Activated CD8-positive, alpha-beta memory T cell treated with anti-CD3 and anti-CD28 coated beads, Interleukin-2, amount 50 U/mL, for 24 hours (primary cell): ENCODE results near the gene PLPP4.

Experiments
- DNase-seq: peaks from one replicate; pipeline ENCODE4 v3.0.0-alpha.2; 2020; ENCODE audit errors: extremely low read depth

Gene PLPP4

DNA sequence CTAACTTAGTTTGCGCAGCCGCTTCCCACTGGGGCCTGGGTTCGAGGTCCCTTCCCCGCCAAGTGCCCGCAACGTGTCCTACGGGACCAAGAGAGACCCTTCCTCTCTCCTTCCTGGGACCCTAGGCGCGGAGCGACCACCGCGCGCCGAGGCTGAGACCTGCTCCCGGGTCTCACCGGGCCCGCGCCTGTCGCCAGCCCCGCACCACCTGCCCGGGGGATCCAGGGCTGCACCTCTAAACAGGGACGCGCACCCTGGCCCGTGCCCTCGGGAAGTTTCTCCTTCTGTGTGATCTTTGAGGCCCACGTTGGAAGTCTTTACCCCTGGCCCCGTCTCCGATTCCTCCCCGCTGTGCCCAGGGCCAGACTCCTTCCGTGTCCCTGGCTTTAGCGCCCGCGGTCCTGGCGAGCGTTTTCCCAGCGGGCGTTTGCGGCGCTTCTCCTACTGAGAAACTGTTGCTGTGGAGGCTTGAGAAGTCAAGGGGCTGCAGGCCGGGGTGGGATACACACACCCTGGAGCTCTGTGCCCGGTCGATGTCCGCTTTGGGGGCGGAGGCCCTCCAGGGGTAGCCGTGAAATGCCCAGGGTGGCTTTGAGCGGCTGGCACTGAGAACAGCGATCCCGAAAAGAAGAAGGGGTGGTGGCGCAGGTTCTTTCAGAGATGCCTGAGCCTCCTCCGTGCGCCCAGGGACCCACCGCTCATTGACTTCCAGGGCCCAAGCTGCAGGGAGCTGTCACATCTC lies 575 bp downstream of the PLPP4 start:
- DNase-seq, result no peak

DNA sequence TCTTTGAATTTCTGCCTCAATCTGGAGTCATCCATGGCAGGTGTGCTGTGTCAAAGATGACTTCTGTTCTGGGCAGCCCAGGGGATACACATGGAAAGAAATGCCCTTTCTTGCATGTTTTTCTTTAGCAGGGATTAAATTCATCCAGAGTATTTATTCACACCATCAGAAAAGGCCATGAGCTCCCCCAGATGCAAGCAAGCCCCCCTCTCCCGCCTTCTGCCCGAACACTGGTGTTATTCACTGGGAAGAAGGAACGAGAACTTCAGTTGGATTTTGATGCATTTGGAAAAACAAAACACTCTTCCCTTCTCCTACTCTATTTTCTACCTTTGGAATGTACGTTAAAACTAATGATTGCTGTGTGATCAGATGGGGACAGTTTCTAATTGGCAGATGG lies 1.4 kb downstream of the PLPP4 start:
- no peak for DNase-seq

DNA sequence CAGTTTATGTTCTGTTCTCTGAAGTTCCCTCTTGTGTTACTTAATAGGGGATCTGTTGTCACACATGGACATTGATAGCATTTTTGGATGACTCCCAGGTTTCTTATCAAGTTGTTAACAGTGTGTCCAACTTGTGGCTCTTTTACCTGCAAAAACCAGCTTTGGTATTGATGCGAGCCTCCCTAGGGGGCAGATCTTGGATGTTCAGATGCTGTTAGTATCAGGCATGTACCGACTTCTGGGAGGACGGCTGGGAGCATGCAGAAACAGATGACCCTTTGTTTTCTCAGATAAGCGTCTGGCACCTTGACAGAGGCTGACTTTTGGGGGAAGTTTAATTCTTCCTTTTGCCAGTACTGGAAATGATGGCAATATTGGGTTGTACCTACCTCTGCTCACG lies 2.2 kb downstream of the PLPP4 start:
- DNase-seq, result no peak

DNA sequence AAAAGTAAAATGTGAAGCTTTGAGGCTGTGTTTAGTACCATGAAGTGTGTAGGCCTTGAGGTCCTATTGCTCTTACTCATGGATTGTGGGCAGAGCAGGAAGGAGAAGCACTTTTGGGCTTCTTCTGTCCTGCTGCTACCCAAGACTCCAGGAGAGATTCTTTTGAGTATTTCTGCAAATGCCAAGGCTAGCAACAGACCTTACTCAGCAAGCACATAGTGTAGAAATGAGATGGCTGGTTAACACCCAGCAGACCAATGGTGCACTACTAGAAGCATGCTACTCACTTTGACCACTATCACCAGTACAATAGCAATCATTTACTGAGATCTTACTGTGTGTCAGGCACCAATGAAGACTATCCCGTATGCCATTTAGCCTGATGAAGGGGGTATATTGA lies 3.2 kb downstream of the PLPP4 start:
- DNase-seq, result no peak

DNA sequence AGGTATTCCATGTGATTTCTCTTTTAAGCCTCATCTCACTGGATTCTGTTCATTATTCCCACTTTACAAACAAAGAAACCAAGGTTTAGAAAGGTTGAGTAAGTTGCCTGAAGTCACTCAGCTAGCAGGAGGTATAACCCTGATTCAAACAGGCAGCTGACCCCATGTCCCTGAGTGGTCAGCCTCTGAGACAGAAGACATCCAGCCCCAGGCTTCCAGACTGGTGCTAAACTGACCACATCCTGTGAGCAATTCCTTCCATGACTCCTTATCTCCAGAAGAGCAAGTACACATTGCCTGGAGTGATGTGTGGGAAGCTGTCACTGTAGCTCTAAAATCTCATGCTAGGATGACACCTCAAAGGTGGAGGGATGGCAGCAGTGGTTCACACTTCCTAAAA lies 3.7 kb downstream of the PLPP4 start:
- DNase-seq, result no peak

DNA sequence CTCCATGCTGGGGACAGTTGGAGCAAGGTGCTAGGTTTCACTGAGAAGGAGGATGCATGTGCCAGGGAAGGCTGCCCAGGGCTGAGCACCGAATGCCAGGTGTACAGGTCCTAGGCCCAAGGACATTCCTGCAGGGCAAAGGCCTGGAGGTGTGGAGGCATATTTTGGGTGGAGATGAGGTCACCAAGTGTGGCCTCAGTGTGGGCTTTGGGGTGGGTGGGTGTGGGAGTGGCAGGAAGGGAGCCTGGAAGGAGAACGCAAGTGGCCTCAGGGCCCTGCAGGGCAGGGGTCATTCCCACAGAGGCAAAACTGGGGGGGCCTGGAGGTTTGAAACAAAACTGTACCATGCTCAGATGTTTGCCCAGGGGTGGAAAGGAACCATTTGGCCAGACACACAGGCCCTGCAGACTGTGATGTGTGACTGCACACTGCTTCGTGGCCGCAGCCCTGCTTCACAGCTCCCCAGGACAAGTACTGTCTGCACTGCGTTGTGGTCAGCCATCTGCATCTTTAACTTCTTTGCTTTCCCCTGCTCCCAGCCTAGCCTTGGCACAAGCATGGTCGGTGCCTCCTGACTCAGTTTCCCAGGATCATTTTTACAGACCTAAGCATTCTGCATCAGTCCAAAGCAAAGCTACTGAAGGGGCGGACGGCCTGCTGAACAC lies 5.1 kb downstream of the PLPP4 start:
- no peak for DNase-seq

DNA sequence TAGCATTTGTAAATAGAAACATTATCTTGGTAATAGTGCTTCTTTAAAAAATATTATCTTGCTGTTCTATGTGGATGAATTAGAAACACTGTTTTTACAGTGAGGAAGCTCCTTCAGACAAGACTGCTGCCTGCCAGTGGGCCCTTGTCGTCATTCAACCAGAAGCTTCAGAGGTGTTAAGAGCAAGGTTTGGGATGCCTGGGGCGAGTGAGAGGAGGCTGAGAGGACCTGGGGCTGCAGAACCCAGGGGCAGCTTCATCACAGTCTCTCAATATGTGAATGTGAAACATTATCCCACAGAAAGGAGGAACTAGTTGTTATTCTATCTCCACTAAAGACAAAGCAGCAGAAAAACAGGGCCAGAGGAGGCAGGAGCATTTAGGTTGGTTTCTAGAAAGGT lies 8.1 kb downstream of the PLPP4 start:
- DNase-seq, result no peak

DNA sequence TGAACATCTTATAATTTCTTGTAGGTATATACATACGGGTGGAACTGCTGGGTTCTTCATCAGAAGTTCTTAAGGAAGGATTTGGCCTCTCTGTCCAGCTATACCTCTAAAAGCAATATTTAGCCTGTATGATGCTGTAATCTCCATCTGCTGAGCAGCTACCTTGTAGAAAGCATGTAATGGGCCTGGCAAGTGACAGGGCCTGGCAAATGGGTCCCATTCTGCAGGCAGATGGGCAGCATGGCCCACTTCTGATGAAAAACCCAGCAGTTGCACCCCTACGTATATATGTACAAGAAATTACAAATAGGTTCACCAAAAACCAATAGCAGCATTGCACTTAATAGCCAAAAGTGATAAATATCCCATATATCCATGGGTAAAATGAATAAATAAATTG lies 9.0 kb downstream of the PLPP4 start:
- DNase-seq, result no peak

DNA sequence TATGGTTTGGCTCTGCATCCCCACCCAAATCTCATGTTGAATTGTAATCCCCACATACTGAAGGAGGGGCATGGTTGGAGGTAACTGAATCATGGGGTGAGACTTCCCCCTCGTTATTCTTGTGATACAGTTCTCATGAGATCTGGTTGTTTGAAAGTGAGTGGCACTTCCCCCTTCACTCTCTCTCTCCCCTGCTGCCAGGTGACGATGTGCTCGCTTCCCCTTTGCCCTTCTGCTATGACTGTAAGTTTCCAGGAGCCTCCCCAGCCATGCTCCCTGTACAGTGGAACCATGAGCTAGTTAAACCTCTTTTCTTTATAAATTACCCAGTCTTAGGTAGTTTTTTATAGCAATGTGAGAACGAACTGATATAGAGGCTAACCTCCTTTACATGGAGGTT lies 16.6 kb downstream of the PLPP4 start:
- DNase-seq, result no peak

DNA sequence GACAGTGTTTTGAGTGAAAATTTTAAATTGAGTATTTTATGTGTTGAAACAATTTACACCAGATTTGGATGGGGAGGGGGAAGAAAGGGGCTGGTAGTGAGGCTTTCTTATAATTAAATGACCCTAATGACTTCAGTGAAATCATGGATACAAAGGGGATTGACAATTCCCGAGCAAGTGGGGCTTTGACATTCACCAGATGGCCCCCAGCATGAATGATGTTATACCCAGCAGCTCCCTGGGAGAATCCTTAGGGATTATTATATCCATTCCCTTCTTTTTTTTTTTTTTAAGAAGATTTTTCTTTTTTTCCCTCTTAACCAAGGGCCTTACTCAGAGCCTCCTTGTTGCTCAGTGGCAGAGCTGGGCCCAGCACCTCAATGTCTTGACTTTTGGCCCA lies 17.9 kb downstream of the PLPP4 start:
- DNase-seq, result no peak

DNA sequence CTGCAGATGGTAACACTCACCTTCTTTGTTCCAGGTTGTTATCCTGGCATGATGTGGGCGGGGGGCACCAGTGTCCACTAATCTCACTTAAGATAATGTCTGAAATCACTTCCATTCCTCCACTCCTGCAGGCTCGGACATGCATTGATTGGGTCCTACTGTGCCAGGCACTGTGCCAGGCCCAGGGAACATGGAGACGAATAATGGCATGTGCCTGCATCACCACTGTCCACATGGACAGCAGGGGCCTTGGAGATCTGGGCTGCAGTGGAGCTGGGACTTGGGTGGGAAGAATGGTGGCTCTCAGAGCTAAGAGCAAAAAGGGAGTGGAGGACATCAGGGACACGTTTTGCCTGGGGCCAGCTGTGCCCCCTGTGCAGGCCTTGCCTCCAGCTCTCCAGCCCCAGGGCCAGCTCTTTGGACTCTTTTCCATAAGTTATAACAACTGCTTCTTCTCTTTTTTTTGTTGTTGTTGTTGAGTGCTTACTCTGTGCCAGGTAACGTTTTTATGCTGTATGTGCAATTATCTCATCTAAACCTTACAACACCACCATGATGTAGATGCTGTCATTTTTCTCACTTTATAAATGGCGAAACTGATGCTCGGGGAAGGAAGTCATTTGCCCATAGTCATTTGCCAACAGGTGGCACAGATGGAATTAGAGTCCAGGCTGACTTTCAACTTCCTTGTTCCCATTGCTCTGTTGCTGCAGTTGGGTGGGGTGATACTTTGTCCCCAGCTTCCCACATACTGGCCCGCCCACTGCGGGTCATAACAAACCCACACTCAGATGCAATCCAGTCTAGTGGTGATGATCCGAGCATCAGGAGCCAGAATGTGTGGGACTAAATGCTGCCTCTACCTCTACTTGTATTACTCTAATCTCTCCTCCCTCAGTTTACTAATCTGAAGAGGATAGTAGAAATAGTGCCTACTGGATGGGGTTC lies 19.1 kb downstream of the PLPP4 start:
- no peak for DNase-seq

DNA sequence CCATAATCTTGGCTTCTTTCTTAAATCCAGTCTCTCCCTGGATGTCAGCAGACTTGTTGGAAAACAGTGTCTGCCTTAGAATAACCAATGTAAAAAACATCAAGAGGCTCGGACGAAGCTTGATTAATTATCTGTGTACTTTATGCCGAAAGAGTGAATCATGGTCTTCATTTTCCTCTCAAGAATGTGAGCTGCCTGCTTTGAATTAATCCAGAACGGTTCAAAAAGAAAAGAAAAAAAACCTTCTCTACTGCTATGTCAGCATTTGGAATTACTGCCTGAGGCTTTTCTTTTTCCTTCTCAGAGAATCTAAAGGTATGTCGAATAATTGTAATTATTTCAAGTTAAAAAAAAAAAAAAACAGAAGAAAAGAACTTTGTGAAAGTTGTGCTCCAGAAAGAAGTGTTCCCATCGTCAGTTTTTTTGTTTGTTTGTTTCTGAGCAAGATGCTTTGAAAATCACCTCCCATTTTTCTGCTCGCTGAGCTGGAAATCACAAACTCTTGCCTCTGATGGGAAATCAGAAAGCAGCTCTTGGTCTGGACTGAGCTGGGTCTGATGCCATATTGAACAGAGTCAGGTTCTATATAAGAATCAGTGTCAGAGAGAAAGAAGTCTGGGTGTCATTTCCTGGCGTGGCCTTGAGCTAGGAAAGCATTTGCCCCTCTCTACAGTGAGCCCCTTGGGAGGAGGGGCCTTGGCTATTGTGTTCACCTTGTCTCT lies 20.2 kb downstream of the PLPP4 start:
- no peak for DNase-seq

DNA sequence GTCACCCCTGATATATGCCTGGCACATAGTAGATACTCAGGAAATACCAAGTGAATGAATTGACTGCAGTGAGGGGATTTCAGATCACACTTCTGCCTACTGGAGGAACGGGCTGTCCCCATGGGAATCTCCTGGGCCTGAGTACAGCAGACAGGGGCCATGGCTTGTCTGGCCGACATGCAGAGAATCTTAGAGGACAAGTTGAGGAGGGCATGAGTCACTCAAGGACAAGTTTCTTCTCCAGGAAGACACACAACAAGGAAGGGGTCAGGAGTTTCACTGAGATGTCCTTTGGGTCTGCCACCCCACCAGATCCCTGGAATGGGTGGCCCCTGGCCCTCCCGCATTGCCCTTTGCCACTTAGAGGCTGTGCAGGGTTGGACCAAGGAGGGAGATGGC lies 20.7 kb downstream of the PLPP4 start:
- no peak for DNase-seq

DNA sequence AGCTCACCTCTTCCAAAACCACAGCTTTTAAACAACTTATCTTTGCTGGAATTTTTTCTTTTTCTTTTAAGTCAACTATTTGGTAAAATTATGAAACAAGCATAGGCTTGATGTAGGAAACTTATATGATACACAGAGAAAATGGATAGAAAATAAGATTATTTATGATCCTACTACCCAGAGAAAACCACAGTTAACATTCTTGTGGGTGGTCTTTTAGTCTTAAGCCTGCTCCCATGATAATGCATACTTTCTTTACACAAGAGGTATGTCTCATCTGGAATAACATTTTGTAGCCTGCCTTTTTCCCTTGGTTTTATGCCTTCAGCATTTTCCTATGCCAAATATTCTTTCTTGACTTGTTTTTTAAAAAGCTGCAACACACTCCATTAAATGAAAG lies 21.4 kb downstream of the PLPP4 start:
- no peak for DNase-seq

DNA sequence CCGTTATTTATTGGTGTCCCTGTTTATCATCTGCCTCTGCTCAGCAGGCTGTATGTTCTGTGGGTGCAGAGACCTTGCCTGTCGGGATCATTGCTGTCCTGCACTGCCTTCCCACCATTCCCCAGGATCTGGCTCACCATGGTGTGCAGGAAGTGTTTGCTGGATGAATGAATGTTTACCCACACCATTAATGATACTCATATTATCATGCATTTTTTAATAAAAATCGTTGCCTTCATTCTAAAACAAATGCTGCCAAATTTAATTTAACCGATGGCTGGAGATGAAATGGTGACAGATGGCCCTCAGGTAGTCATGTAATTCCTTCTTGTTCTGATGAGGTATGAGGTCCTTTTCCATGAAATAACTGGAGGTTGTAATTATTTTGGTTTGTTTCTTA lies 22.5 kb downstream of the PLPP4 start:
- DNase-seq, result no peak

DNA sequence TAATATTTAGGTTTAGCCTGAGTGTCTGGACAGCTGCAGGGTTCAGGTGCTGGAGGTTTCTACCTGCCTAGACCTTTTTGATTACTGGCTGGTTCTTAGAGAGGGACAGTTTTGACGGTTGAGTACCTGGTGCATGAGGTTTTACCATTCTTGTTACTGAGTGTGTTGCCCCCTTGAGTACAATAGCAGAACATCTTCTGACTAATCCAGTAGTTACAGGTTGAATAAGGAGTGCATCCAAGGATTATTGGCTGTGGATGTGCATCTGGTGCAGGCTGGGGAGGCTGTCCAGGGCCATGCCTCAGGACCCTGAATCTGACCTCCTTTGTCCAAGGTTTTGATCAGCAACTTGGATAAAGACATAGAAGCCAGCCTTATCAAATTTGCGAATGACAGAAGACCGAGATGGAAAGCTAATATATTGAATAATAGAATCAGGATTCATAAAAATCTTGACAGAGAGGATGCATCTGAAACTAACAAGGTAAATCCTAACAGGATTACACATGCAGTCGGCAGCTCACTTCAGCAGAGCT lies 23.1 kb downstream of the PLPP4 start:
- no peak for DNase-seq

DNA sequence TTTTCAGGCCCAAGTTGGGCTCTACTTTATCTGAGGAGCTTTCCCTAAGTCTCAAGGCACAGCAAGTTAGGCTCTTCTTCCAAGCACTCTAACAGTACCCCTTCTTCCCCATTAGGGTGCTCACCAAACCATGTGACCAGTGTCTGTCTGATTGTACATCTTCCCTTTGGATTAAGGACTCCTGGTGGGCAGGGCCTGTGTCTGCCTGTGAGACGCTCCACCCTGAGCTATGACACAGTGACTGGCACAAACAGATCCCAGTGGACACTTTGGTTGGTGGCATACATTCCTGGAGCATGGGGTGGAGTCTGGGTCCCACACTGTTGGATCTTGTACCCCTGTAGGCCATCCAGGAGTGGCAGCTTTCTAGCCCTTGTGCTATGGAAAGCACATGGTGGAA lies 23.8 kb downstream of the PLPP4 start:
- no peak for DNase-seq

DNA sequence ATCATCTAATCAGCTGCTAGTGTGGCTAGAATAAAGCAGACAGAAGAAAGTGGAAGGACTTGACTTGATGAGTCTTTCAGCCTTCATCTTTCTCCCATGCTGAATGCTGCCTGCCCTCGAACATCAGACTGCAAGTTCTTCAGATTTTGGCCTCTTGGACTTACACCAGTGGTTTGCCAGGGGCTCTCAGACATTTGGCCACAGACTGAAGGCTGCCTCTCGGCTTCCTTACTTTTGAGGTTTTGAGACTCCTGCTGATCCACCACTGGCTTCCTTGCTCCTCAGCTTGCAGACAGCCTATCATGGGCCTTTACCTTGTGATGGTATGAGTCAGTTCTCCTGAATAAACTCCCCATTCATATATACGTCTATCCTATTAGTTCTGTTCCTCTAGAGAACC lies 26.0 kb downstream of the PLPP4 start:
- DNase-seq, result no peak

DNA sequence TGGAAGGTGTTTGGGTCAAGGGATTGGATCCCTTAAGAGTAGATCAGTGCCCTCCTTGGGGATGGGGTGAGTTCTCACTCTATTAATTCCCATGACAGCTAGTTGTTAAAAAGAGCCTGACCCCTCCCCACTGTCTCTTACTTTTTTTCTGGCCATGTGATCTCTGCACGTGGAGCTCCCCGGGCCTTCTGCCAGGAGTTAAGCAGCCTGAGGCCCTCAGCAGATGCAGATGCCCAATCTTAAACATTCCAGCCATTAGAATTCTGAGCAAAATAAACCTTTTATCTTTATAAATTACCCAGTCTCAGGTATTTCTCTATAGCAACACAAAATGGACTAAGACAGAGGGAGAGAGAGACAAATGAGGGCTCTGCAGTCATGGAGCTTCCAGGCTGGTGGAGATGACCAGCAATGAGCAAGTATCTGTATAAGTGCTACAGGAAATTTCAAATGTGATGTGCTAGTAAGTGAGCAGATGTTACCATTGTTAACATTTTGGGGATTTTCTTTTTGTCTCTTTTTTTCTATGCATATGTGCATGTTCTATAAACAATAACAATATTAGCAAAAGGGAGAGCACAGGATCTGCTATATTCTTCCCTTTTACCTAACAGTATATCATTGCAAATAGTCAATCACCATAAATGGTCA lies 26.7 kb downstream of the PLPP4 start:
- no peak for DNase-seq

DNA sequence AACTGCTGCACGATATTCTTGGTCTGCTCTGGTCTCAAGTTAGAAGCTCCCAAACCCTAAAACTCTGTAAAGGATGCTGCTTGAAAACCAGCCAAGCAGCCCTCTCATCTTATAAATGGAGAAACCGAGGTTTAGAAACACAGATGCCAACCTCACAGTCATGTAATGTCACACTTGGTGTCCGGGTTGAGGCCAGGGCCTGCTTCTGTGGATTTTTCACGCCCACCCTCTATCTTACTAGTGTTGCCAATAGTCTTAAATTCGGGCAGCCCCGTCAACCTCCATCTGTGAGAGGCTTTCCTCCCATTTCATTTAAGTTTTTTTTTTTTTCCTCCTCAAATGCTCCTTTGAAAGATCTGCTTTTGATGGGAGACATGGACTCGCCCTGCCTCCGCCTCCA lies 28.9 kb downstream of the PLPP4 start:
- no peak for DNase-seq

DNA sequence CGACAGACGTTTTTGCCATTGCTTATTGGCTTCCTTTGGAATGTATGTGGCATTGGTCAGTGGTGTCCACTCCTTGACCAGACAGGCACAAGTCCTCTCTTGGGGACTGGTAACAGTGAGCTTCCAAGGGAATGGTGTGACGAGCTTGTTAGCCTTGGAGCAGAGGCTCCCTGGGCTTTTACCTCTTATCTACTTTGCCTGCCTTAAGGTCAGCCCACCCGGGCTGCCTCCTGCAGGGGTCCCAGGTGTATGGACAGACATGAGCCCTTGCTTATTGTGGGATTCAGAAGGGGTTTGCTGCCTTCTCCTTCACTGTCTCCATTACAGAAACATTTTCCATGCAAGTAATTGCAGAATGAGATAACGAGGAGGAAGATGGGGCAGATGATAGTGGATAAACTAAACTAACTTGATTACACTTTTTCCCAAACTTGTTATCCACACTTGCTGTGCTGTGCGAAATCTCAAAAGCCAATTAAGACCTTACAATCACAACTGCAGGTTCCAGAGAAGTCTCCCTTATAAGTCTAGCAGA lies 29.7 kb downstream of the PLPP4 start:
- DNase-seq, result no peak
